ENCODE measurements around the gene NOC4L.
"Not testable (repeated sequence)": the region's sequence is repeated elsewhere in the genome, so short reads cannot be mapped to it uniquely, and the experiment has no call there.

NOC4L gene

DNA sequence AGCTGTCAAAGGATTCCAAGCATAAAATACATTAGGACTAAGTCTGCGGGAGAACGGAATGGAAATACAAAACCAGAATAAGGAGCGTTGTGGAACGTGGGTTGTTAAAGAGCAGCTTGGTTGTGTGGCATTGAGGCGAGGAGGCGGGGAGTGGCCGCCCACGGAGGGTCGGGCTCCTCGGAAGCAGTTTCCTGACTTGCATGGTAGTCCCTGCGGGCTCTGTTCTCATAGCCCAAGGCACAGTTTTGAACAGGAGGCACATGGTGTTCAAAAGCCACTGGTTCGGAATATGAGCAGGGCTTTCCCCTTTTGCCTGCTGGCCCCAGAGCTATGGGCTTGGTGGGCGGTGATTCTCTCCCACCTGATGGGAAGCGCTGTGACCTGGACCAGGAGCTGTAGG is 12.3 kb upstream of the NOC4L start:
- DNase-seq (ENCODE audit: low read depth), result no peak
- TF ChIP-seq CTCF (conservative IDR thresholded peaks at IDR 0.05; ENCODE audit: low read depth, low read length), result no peak

GRCh38 chr12:132132609-132133430 is 11.4 kb upstream of the NOC4L start:
- H3K4me3 ChIP-seq (ENCODE audit: low read length), result no peak overlapping the region
- DNase-seq (ENCODE audit: low read depth), result no peak
- no peak for TF ChIP-seq CTCF (conservative IDR thresholded peaks at IDR 0.05; ENCODE audit: low read depth, low read length)

More for the DNA sequence above, 12.3 kb upstream of the NOC4L start:
- no peak overlapping the region for H3K4me3 ChIP-seq (ENCODE audit: low read length)

- no peak for TF ChIP-seq CTCF (conservative IDR thresholded peaks at IDR 0.05; ENCODE audit: low read depth, low read length)
- no peak overlapping the region for H3K4me3 ChIP-seq (ENCODE audit: low read length)
- no peak for DNase-seq (ENCODE audit: low read depth)
These were observed 10.2 kb upstream of the NOC4L start for GRCh38 chr12:132133952-132134652.

- not testable (repeated sequence) for DNase-seq (ENCODE audit: low read depth); H3K4me3 ChIP-seq (ENCODE audit: low read length)
These were observed 9.5 kb upstream of the NOC4L start for GRCh38 chr12:132134653-132135183.

DNA sequence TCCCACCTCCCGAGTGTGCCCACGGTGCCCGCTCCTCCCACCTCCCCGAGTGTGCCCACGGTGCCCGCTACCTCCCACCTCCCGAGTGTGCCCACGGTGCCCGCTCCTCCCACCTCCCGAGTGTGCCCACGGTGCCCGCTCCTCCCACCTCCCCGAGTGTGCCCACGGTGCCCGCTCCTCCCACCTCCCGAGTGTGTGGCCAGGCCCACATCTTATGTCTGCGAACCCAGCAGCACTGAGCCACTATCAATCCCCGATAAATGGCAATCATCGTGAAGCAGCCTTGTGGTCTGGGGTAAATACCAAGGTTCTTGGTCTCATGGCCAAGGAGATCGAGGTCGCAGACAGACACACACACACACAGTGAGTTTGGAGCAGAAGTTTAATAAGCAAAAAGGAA is 8.0 kb upstream of the NOC4L start:
- not testable (repeated sequence) for H3K4me3 ChIP-seq (ENCODE audit: low read length); DNase-seq (ENCODE audit: low read depth)

DNA sequence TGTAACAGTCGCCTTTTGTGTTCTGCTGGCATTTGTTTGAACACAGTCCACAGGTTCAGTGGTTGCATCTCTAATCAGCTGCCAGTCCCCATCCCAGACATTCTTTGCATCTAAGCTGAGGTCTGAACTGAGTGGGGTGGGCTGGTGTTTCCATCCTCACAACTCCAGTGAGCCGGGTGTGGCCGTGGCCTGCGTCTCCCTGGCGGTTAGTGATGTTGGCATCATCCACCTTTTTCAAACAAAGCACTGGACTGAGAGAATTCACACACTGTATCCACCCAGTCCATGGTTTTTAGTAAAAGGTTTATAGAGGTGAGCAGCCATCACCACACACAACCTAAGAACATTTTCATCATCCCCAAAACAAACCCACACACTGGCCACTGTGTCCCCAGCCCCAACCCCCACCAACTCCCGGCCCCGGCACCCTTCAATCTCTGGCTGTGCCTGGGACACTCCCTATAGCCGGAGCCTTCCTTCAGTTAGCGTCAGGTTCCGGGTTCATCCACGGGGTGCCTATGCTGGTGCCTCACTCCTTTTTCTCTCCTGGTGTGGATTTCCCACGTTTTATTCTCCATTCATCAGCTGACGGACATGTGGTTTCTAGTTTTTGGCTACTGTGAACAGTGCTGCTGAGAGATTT is 6.7 kb upstream of the NOC4L start:
- H3K4me3 ChIP-seq (ENCODE audit: low read length), result no peak overlapping the region
- DNase-seq (ENCODE audit: low read depth), result no peak
- TF ChIP-seq CTCF (conservative IDR thresholded peaks at IDR 0.05; ENCODE audit: low read depth, low read length), result no peak

GRCh38 chr12:132138941-132139871 is 5.1 kb upstream of the NOC4L start:
- no peak for TF ChIP-seq CTCF (conservative IDR thresholded peaks at IDR 0.05; ENCODE audit: low read depth, low read length)
- no peak for DNase-seq (ENCODE audit: low read depth)
- H3K4me3 ChIP-seq (ENCODE audit: low read length), result no peak overlapping the region

Data from retinal pigment epithelial cell (primary cell).